Lung (tissue), 12 donors: ENCODE measurements around the gene ZP2. TPM values are rescaled to one million over a fixed set of nuclear protein-coding genes. Genes with fewer than 3 reads are reported as not detected.

Experiments
- ATAC-seq: fragments of 200-7000 bp; cut with Tn5 transposase; one replicate; pipeline ENCODE4 v1.9.1; 2020; ENCODE audit warnings: moderate number of reproducible peaks; ENCODE audit not compliant: insufficient read depth, low FRiP score
- DNase-seq, 3 donors: peaks; one replicate each; pipeline ENCODE4 v3.0.0-alpha.2; 2013 to 2017
- H3K27ac ChIP-seq, 2 donors: one replicate each; pipeline ENCODE4 v1.5.1; 2013; ENCODE audit warnings: mild to moderate bottlenecking in 2 of 2, moderate library complexity in 2 of 2, control low read depth in 1 of 2, inconsistent platforms in 1 of 2, low read depth in 1 of 2, low read length in 1 of 2
- H3K27me3 ChIP-seq, 3 donors: one replicate each; pipeline ENCODE4 v1.5.1; 2013; ENCODE audit warnings: low read length in 2 of 3; ENCODE audit not compliant: control insufficient read depth in 3 of 3, insufficient read depth in 3 of 3
- H3K36me3 ChIP-seq, 4 donors: one replicate each; pipeline ENCODE4 v1.5.1; 2013; ENCODE audit warnings: low read length in 4 of 4, mild to moderate bottlenecking in 1 of 4, moderate library complexity in 1 of 4; ENCODE audit not compliant: control insufficient read depth in 4 of 4, insufficient read depth in 4 of 4
- H3K4me1 ChIP-seq, 5 donors: one replicate each; pipeline ENCODE4 v1.5.1; 2013; ENCODE audit warnings: low read length in 5 of 5, mild to moderate bottlenecking in 2 of 5, moderate library complexity in 1 of 5; ENCODE audit not compliant: control insufficient read depth in 5 of 5, insufficient read depth in 5 of 5
- H3K4me3 ChIP-seq: one replicate; pipeline ENCODE4 v1.5.1; 2013; ENCODE audit warnings: mild to moderate bottlenecking, control low read depth, moderate library complexity
- H3K9ac ChIP-seq, 2 donors: one replicate each; pipeline ENCODE4 v1.5.1; 2013; ENCODE audit warnings: low read length in 2 of 2, control low read depth in 1 of 2; ENCODE audit not compliant: insufficient read depth in 1 of 2
- H3K9me3 ChIP-seq, 4 donors: one replicate each; pipeline ENCODE4 v1.5.1; 2013; ENCODE audit warnings: low read length in 3 of 4, mild to moderate bottlenecking in 1 of 4, moderate library complexity in 1 of 4; ENCODE audit not compliant: control insufficient read depth in 4 of 4, insufficient read depth in 3 of 4
- WGBS, 2 donors: extraction: QIAGEN DNeasy Blood & Tissue Kit; methylation state at CpG; one replicate each; pipeline ENCODE4 v1.1.7; 2013; 5-methylcytosine and 5-hydroxymethylcytosine counted together
- polyA plus RNA-seq, 2 donors: library from polyadenylated mRNA; stranded (reverse); fragments of 200-250 nt; gene quantifications; one replicate each; pipeline ENCODE4 v1.2.1, GENCODE V29; 2013
- total RNA-seq, 2 donors: library from RNA; depleted of rRNA in 1 of 2; stranded (reverse); fragments of >200 nt in 1 of 2; gene quantifications; one replicate each; pipeline ENCODE4 v1.2.1, GENCODE V29; 2014 to 2021
- TF ChIP-seq, protein P1 (sequence below): IDR thresholded peaks from 2 replicates; pipeline ENCODE4 v1.5.1; 2012; ENCODE audit warnings: mild to moderate bottlenecking; ENCODE audit errors: control extremely low read depth, extremely low read depth
- donor health status: control.
- donor health status: control.
- donor health status: Bipolar disorder and iron deficiency.
- donor health status: healthy.
- donor health status: DM: yes; HTN: yes; CAD: no.

The ZP2 gene
- total and polyA plus RNA-seq, 4 donors = 0.17 TPM; not detected in 3

DNA sequence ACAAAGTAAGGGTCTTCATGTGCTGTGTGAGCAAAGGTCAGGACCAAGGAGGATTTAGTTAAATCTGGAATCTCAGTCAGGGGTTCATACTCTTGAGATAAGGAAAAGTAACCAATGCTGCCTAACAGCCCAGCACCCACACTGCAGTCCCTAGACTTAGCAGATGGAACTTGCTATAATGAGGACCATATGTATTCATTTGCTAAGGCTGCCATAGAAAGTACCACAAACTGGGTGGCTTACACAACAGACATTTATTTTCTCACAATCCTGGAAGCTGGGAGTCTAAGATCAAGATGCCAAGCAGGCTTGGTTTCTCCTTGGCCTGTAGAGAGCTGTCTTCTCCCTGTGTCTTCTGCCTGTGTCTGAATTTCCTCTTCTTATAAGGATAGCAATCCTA is 20.8 kb downstream of the ZP2 start:
- peaks cover 0 to 1% (median 0%) of the 10 kb centered on the region in 5 donors for H3K4me1 ChIP-seq
- H3K27me3 ChIP-seq = peaks cover 0 to 3% (median 2%) of the 10 kb centered on the region in 3 donors
- DNase-seq = no peak
- no peak overlapping the region for H3K4me3 ChIP-seq
- H3K27ac ChIP-seq = no peak overlapping the region
- H3K9ac ChIP-seq = no peak overlapping the region
- no peaks in the 10 kb centered on the region for H3K36me3 ChIP-seq
- peaks cover 0 to 6% (median 1%) of the 10 kb centered on the region in 4 donors for H3K9me3 ChIP-seq
- TF ChIP-seq, protein P1, sequence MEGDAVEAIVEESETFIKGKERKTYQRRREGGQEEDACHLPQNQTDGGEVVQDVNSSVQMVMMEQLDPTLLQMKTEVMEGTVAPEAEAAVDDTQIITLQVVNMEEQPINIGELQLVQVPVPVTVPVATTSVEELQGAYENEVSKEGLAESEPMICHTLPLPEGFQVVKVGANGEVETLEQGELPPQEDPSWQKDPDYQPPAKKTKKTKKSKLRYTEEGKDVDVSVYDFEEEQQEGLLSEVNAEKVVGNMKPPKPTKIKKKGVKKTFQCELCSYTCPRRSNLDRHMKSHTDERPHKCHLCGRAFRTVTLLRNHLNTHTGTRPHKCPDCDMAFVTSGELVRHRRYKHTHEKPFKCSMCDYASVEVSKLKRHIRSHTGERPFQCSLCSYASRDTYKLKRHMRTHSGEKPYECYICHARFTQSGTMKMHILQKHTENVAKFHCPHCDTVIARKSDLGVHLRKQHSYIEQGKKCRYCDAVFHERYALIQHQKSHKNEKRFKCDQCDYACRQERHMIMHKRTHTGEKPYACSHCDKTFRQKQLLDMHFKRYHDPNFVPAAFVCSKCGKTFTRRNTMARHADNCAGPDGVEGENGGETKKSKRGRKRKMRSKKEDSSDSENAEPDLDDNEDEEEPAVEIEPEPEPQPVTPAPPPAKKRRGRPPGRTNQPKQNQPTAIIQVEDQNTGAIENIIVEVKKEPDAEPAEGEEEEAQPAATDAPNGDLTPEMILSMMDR = no peak
- no peak for ATAC-seq

DNA sequence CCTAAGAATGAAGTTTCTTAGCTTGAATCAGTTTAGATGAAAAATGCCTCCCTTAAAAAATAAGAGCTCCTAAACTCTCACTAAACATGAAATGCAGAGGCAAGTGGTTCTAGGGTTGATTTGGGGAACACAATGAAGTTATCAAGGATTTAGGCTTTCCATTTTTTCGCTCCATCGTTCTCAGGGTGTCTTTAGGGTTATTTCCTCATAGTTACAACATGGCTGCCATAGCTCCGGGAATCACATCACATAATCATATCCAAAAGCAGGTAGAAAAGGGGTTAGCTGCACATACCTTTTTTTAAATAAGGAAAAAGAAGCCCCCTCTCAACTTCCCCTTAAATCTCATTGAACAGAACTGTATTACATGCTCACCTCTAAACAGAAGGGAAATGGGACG is 21.4 kb downstream of the ZP2 start:
- ATAC-seq = no peak
- Histone ChIP-seq H3K27ac (no peak overlapping the region), H3K36me3 (no peaks in the 10 kb centered on the region), H3K4me1 (peaks cover 0 to 1% (median 0%) of the 10 kb centered on the region in 5 donors), H3K9me3 (peaks cover 0 to 6% (median 1%) of the 10 kb centered on the region in 4 donors), H3K27me3 (peaks cover 0 to 3% (median 2%) of the 10 kb centered on the region in 3 donors), H3K9ac (no peak overlapping the region), H3K4me3 (no peak overlapping the region)
- TF ChIP-seq, protein P1 = no peak
- 92 to 97% methylated on average over 4 of the region's 4 CpGs for WGBS, 2 donors
- no peak for DNase-seq

DNA sequence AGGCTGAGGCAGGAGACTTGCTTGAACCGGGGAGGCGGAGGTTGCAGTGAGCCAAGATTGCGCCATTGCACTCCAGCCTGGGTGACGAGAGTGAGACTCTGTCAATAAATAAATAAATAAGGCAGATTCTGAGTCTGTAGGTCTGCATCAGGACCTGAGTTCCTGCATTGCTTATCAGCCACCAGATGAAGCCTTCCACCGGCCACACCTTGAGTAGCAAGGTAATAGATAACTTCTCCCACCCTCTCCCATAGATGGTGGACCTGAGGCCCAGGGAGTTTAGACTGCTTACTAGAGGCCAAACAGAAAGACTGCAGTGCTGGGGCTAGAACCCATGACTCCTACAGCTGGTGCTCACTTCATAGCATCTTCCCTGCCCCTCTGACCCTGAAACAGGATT is 22.1 kb downstream of the ZP2 start:
- Histone ChIP-seq H3K4me1 (peaks cover 0 to 1% (median 0%) of the 10 kb centered on the region in 5 donors), H3K27ac (no peak overlapping the region), H3K4me3 (no peak overlapping the region), H3K9ac (no peak overlapping the region), H3K27me3 (peaks cover 0 to 2% (median 0%) of the 10 kb centered on the region in 3 donors), H3K9me3 (peaks cover 0 to 6% (median 1%) of the 10 kb centered on the region in 4 donors), H3K36me3 (no peaks in the 10 kb centered on the region)
- no peak for ATAC-seq
- no peak for DNase-seq
- TF ChIP-seq, protein P1 = no peak
- 74 to 87% methylated on average over 5 of the region's 5 CpGs for WGBS, 2 donors

DNA sequence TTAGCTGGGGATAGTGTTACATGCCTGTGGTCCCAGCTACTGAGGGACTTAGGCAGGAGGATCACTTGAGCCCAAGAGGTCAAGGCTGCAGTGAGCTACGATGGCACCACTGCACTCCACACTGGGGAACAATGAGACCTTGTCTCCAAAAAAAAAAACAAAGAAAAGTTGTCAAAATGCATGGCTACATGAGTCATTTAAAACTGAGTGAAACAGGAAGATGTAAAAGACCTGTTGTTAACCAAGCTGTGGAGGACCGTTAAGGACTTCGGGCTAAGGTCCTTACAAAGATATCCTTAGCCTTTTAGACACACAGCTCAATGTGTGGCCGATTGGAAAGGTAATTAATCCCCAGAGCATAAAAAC is 25.1 kb downstream of the ZP2 start:
- no peak for ATAC-seq
- H3K9me3 ChIP-seq = peaks cover 0 to 3% (median 1%) of the 10 kb centered on the region in 4 donors
- TF ChIP-seq, protein P1 = no peak
- peaks cover 4 to 9% (median 6%) of the 10 kb centered on the region in 4 donors for H3K36me3 ChIP-seq
- WGBS, 2 donors = 63 to 68% methylated on average over 4 of the region's 4 CpGs
- DNase-seq = no peak
- H3K4me1 ChIP-seq = peaks cover 0 to 1% (median 0%) of the 10 kb centered on the region in 5 donors
- no peak overlapping the region for H3K27ac ChIP-seq
- H3K4me3 ChIP-seq = no peak overlapping the region
- no peaks in the 10 kb centered on the region for H3K27me3 ChIP-seq
- H3K9ac ChIP-seq = no peak overlapping the region
